Stimulated activated CD8-positive, alpha-beta memory T cell treated with anti-CD3 and anti-CD28 coated beads, Interleukin-4, amount 100 ng/mL, for 48 hours (primary cell): ENCODE results near the gene HIRA.
A peak's percentile ranks its signal among the peaks of the same experiment; 100 is the strongest.
"Not testable (repeated sequence)": the region's sequence is repeated elsewhere in the genome, so short reads cannot be mapped to it uniquely, and the experiment has no call there.

Source experiments
- DNase-seq: peaks from one replicate; pipeline ENCODE4 v3.0.0-alpha.2; 2020

HIRA gene

GRCh38 chr22:19442166-19442565, 10.6 kb upstream of the HIRA start:
- no peak for DNase-seq

- DNase-seq, result no peak
These were observed 9.1 kb upstream of the HIRA start for GRCh38 chr22:19440411-19441195.

GRCh38 chr22:19438298-19438697, 6.8 kb upstream of the HIRA start:
- DNase-seq, result no peak

- not testable (repeated sequence) for DNase-seq
These were observed 5.1 kb upstream of the HIRA start for GRCh38 chr22:19436444-19437161.

- no peak for DNase-seq
These were observed 3.5 kb upstream of the HIRA start for GRCh38 chr22:19434829-19435580.

GRCh38 chr22:19434401-19434800, 2.9 kb upstream of the HIRA start:
- DNase-seq, result peak; percentile 36

- DNase-seq, result peak; percentile 93
These were observed 759 bp upstream of the HIRA start, which contains the start of gene MRPL40 for GRCh38 chr22:19432133-19432851. Gene MRPL40 (plus strand): TSS chr22:19432545. CDS start chr22:19432555, 10 bp downstream.

GRCh38 chr22:19430890-19431541, 517 bp downstream of the HIRA start:
- peak; percentile 49 for DNase-seq

- peak; percentile 59 for DNase-seq
These were observed 1.3 kb downstream of the HIRA start for GRCh38 chr22:19429950-19430889.

- no peak for DNase-seq
These were observed 7.4 kb downstream of the HIRA start for GRCh38 chr22:19424186-19424500.

GRCh38 chr22:19422440-19423301, 8.9 kb downstream of the HIRA start:
- no peak for DNase-seq

- DNase-seq, result no peak
These were observed 11.2 kb downstream of the HIRA start for GRCh38 chr22:19420321-19420720.

- DNase-seq, result peak; percentile 68
These were observed 11.9 kb downstream of the HIRA start for GRCh38 chr22:19419464-19420178.

GRCh38 chr22:19419086-19419463, 12.5 kb downstream of the HIRA start:
- DNase-seq, result peak; percentile 37

GRCh38 chr22:19412923-19413322, 18.6 kb downstream of the HIRA start:
- no peak for DNase-seq

GRCh38 chr22:19412478-19412877, 19.1 kb downstream of the HIRA start:
- no peak for DNase-seq

GRCh38 chr22:19411690-19412045, 19.9 kb downstream of the HIRA start:
- DNase-seq, result no peak

- DNase-seq, result no peak
These were observed 20.4 kb downstream of the HIRA start for GRCh38 chr22:19410941-19411689.
